Spleen (tissue), 7 donors: Measurements from ENCODE around the gene PIGB.

Experiments
- CTCF ChIP-seq, 11 experiments: fragments of 200-600 bp in 7 of 11; fragments of 450-650 bp in 4 of 11; sonication (generic) in 4 of 11; IDR thresholded peaks in 8 of 11; conservative IDR thresholded peaks in 3 of 11; 1 replicate in 7 of 11; 2 replicates in 4 of 11; pipeline versions ENCODE4 v1.4.0 to v1.8.0; 2016 to 2021; ENCODE audit warnings: antibody characterized with exemption in 11 of 11, inconsistent platforms in 4 of 11, mild to moderate bottlenecking in 1 of 11
- POLR2A ChIP-seq, 3 donors: fragments of 450-650 bp; IDR thresholded peaks; one replicate each; pipeline ENCODE4 v1.5.1; 2017; ENCODE audit warnings: antibody characterized with exemption in 3 of 3, mild to moderate bottlenecking in 1 of 3
- POLR2AphosphoS5 ChIP-seq, 3 donors: sonication (generic); formaldehyde crosslinking; IDR thresholded peaks; one replicate each; pipeline ENCODE4 v1.5.1; 2017; ENCODE audit warnings: antibody characterized with exemption in 3 of 3
- donor health status: DM: no; HTN: no; CAD: no; lungs with moderate emphysema.
- donor health status: DM: no; HTN: no; CAD: no.
- donor health status: DM: no; HTN: no; CAD: no.

- TF ChIP-seq CTCF (IDR thresholded peaks at IDR 0.05 in 8 of 11, conservative IDR thresholded peaks at IDR 0.05 in 3 of 11), result no peak
- no peak for TF ChIP-seq POLR2A (IDR thresholded peaks at IDR 0.05)
- no peak for TF ChIP-seq POLR2AphosphoS5 (IDR thresholded peaks at IDR 0.05)
These were observed 18.1 kb downstream of the PIGB start for GRCh38 chr15:55337160-55337559.
